HFFc6 (cell line): ENCODE measurements around the gene ERG. TPM values are rescaled to one million over a fixed set of nuclear protein-coding genes. Genes with fewer than 3 reads are reported as not detected.

ENCODE experiments used
- DNase-seq: peaks from one replicate; pipeline ENCODE4 v3.0.0-alpha.2; 2018
- H3K27ac Mint-ChIP-seq: 2 replicates; pipeline ENCODE4 v1.8.0; 2020; ENCODE audit warnings: mild to moderate bottlenecking, mixed read lengths
- H3K27me3 Mint-ChIP-seq: 2 replicates; pipeline ENCODE4 v1.8.0; 2021; ENCODE audit warnings: mild to moderate bottlenecking, moderate library complexity, mixed read lengths; ENCODE audit not compliant: insufficient read depth
- H3K36me3 Mint-ChIP-seq: 2 replicates; pipeline ENCODE4 v1.8.0; 2021; ENCODE audit warnings: low read depth, mixed read lengths
- H3K4me1 Mint-ChIP-seq: 2 replicates; pipeline ENCODE4 v1.8.0; 2020; ENCODE audit warnings: low read depth, mixed read lengths
- H3K4me3 Mint-ChIP-seq: 2 replicates; pipeline ENCODE4 v1.8.0; 2020; ENCODE audit warnings: mild to moderate bottlenecking, moderate library complexity, mixed read lengths
- H3K9me3 Mint-ChIP-seq: 2 replicates; pipeline ENCODE4 v1.8.0; 2020; ENCODE audit warnings: mild to moderate bottlenecking, mixed read lengths
- CTCF ChIP-seq: fragments of 200-600 bp; sonication (generic); IDR thresholded peaks from 2 replicates; pipeline ENCODE4 v1.5.0; 2021; ENCODE audit warnings: antibody characterized with exemption, mild to moderate bottlenecking
- total RNA-seq, 6 experiments: library from RNA; stranded (reverse); fragmentation: NEBNext Ultra II Directional; extraction: Animal tissue kit (Norgen Biotek cat#: 25700); gene quantifications; 2 replicates in 1 of 6; 3 replicates in 5 of 6; pipeline ENCODE4 v1.2.3, GENCODE V29; 2021

Gene ERG
- total RNA-seq, 6 experiments from 2014 or later, result not detected

- DNase-seq, result no peak
- Mint-ChIP-seq H3K4me3 (no peak overlapping the region), H3K36me3 (no peaks in the 10 kb centered on the region), H3K4me1 (no peaks in the 10 kb centered on the region), H3K9me3 (no peaks in the 10 kb centered on the region), H3K27me3 (peaks cover 5% of the 10 kb centered on the region), H3K27ac (no peak overlapping the region)
- TF ChIP-seq CTCF, result no peak
Observed at GRCh38 chr21:38469642-38470041, 28.6 kb downstream of the ERG start.

- peak; percentile 12 for DNase-seq
- H3K36me3 Mint-ChIP-seq, result no peaks in the 10 kb centered on the region
- no peak for TF ChIP-seq CTCF
- no peak overlapping the region for H3K4me3 Mint-ChIP-seq
- no peaks in the 10 kb centered on the region for H3K4me1 Mint-ChIP-seq
- H3K27me3 Mint-ChIP-seq, result peaks cover 4% of the 10 kb centered on the region
- no peak overlapping the region for H3K27ac Mint-ChIP-seq
- no peaks in the 10 kb centered on the region for H3K9me3 Mint-ChIP-seq
Observed at GRCh38 chr21:38468989-38469388, 29.3 kb downstream of the ERG start.

GRCh38 chr21:38467911-38468310 lies 30.4 kb downstream of the ERG start:
- no peaks in the 10 kb centered on the region for H3K9me3 Mint-ChIP-seq

GRCh38 chr21:38467374-38467773 lies 30.9 kb downstream of the ERG start:
- Mint-ChIP-seq H3K4me3 (no peak overlapping the region), H3K27ac (no peak overlapping the region), H3K27me3 (peaks cover 5% of the 10 kb centered on the region), H3K36me3 (no peaks in the 10 kb centered on the region), H3K9me3 (no peaks in the 10 kb centered on the region), H3K4me1 (no peaks in the 10 kb centered on the region)
- TF ChIP-seq CTCF, result no peak
- DNase-seq, result no peak

More at GRCh38 chr21:38467911-38468310, 30.4 kb downstream of the ERG start:
- peaks cover 5% of the 10 kb centered on the region for H3K27me3 Mint-ChIP-seq
- no peak overlapping the region for H3K4me3 Mint-ChIP-seq
- no peaks in the 10 kb centered on the region for H3K36me3 Mint-ChIP-seq
- H3K27ac Mint-ChIP-seq, result no peak overlapping the region
- 0 out of 2 replicates have a peak, but pooled peaks have one; percentile 8 for TF ChIP-seq CTCF
- H3K4me1 Mint-ChIP-seq, result no peaks in the 10 kb centered on the region
- no peak for DNase-seq

GRCh38 chr21:38460171-38460742 lies 38.0 kb downstream of the ERG start:
- H3K9me3 Mint-ChIP-seq, result no peaks in the 10 kb centered on the region
- peaks cover 26% of the 10 kb centered on the region for H3K4me1 Mint-ChIP-seq
- no peak for TF ChIP-seq CTCF
- H3K27ac Mint-ChIP-seq, result peak overlapping the region; percentile 45; the same call in 1 of the 2 replicates
- no peak overlapping the region for H3K4me3 Mint-ChIP-seq
- DNase-seq, result peak; percentile 62
- H3K27me3 Mint-ChIP-seq, result peaks cover 8% of the 10 kb centered on the region; the same call in 1 of the 2 replicates
- no peaks in the 10 kb centered on the region for H3K36me3 Mint-ChIP-seq
